NK-92 (cell line): ENCODE results near the gene CRTC1.
"Not testable (repeated sequence)": the region's sequence is repeated elsewhere in the genome, so short reads cannot be mapped to it uniquely, and the experiment has no call there.

Source experiments
- DNase-seq: peaks from one replicate; lab custom pipeline; 2025; ENCODE audit not compliant: unreplicated experiment; lab: John Stamatoyannopoulos, UW

The CRTC1 gene

DNA sequence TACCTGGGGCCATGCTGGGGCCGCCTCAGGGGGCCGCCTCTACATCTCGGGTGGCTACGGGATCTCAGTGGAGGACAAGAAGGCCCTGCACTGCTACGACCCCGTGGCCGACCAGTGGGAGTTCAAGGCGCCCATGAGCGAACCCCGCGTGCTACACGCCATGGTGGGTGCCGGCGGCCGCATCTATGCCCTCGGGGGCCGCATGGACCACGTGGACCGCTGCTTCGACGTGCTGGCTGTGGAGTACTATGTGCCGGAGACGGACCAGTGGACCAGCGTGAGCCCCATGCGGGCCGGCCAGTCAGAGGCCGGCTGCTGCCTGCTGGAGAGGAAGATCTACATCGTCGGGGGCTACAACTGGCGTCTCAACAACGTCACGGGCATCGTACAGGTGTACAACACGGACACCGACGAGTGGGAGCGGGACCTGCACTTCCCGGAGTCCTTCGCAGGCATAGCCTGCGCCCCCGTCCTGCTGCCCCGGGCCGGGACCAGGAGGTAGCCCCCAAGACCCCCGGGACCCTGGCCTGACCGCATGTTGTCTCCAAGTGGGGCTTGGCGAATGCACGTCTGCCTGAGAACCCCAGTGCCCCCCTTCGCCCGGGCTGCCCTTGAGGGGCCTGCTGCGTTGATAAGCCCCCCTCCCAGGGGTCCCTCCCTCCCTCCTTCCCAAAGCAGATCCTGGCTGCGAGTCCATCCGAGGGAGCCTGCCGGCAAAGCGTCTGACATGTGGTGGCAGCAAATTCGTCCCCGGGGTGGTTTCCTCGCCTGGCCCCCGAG lies 14.5 kb upstream of the CRTC1 start:
- no peak for DNase-seq

DNA sequence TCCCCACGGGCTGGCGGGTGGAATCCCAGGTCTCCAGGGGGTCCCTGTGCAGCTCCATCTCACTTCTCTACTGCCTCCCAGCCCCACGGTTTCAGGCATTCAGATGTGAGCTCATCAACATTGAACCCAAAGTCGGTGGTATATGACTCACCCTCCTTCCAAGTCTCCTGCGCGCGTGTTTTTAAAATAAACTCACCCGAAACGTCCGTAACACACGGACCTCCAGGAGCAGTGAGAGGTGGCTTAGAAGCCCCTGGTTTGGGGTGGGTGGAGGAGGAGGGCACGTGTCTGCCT lies 14.0 kb upstream of the CRTC1 start:
- DNase-seq: no peak

DNA sequence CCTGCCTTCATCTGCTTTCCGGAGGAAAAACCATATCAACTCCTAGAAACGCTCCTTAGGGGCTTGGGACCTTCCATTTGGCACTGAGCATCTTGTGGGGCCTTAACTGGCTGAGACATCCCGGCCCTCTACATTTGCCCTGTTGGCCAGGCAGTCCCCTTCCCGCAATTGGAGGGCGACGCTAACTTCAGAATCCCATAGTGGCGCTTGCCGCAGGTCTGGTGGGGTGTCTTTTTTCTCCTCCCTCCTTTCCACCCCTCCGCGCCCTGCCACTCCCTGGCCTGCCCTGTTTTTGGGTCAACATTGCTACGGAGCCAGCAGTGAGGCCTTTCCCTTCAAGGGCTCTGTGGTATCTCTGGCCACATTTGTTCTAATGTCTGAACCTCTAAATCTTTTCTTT lies 13.6 kb upstream of the CRTC1 start:
- DNase-seq: no peak

DNA sequence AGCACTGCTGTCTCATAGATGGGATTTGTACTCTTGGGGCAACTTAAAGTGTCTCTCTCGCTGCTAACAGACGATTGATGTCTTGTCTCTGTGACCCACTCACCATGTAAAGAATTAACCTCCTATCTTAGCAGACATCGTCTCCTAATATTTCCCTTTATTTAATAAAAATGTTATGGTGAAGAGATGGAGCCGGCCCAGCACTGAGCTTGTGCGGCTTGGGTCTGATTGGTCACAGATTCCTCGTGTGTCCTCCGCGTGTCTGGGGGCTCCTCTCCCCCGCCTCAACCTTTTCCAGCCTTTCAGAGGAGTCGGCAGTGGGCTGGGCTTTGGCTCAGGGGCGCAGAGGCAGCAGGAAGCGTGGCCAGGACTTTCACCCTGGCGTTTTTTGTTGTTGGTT lies 13.2 kb upstream of the CRTC1 start:
- no peak for DNase-seq

DNA sequence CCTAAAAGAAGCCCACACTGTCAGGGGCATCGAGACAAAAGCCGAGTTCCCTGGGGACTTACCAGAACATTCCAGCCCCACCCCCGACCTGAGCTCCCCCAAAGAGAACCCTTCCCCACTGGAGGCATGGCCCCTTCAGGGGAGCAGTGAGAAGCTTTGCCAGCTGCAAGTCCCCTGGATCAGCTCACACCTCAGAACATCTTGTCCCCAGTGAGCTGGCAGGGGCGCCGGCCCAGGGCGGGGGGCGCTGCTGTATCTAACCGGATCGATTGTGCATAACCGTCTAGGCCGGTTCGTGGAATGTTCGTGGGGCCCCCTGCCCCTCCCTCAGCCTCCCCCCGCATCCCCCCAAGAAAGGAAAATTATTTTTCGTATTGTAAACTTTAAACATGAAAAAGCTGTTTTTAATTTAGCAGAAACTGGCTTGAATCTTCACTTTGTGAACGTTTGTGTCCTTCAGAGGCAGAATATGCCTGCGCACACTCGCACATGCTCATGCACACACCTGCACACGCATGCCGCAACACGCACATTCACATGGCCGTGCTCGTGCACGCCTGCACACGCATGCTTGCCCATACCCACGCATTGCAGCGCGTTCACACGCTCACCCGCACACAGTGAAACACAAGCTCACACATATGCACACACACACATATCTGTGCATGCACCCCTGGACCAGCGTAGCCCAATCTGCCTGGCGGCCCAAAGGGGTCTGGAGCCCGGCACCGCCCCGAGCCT lies 12.0 kb upstream of the CRTC1 start:
- no peak for DNase-seq

DNA sequence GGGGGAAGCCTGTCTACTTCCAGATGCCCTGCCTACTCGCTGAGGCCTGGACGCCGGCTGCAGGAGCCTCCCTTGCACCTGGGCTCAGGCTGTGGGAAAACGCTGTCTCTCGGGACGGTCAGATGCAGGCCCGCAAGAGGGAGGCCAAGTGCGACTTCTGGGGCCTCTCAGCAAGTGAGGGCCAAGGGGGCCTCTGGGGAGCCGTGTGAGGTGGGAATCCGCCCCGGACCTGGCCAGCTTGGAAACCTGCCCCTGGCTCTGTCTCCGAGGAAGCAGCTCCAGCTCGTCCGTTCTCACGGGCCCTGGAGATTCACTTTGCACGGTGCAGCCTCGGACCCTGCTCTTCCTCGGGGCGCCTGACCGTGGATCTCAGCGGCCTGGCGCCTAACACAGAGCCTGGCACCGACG lies 11.4 kb upstream of the CRTC1 start:
- DNase-seq: no peak

DNA sequence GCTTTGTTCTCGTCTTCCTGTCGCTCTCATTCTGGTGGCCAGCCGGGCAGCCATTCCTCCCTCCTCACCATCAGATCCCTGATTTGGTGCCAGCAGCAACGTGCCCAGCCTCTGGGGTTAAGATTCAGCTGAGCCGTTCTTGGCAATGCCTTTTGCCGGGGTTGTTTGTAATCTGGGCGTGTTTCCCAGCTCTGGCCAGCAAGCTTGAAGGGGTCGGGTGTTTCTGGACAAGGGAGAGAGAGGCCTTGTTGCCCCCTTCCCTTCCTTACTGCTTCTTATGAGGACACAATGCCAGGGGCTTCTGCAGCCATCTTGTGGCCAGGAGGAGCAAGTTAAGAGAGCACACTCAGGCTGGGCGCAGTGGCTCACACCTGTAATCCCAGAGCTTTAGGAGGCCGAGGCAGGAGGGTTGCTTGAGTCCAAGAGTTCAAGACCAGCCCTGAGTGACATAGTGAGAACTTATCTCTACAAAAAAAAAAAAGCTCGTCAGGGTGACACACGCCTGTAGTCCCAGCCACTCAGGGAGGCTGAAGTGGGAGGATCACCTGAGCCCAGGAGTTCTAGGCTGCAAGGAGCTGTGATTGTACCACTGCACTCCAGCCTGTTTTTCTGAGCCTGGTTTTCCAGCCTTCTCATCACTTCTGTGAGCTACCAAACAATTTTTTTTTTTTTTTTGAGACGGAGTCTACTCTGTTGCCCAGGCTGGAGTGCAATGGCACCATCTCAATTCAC lies 10.7 kb upstream of the CRTC1 start:
- DNase-seq: no peak

DNA sequence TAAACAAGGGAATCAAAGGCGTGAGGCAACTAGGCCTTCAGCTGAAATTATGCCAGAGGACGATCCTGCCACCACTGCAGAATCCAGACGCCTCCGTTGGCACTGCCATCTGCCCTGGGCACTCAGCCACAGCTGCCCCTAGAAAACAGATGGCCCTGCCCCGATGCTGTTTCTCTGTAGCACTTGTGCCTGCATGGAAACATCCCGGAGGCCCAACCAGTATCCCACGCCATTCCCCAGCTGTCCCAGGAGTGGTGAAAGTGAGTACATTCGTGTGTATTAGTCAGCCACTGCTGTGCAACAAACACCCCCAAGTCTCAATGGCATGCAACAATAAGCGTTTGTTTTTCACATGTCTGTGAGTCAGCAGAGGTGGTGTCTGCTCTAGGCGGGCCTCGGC lies 8.9 kb upstream of the CRTC1 start:
- no peak for DNase-seq

DNA sequence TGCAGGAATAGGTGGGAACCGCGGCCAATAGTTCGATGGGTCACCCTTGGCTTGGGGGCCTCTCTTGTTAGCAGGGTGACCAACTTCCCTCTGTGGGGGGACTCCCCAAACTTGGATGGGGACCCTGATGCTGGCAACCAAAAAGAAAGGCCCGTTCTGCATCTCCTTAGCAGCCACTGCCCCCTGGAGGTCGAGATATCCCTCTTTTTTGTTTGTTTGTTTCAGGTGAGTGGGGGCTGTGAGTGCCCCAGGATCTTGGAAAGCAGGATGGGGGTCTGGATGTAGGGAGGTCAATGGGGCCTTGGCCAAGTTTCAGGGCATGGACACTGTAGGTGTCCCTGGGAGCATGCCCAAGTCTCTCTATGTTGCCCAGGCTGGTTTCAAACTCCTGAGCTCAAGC lies 7.7 kb upstream of the CRTC1 start:
- no peak for DNase-seq

DNA sequence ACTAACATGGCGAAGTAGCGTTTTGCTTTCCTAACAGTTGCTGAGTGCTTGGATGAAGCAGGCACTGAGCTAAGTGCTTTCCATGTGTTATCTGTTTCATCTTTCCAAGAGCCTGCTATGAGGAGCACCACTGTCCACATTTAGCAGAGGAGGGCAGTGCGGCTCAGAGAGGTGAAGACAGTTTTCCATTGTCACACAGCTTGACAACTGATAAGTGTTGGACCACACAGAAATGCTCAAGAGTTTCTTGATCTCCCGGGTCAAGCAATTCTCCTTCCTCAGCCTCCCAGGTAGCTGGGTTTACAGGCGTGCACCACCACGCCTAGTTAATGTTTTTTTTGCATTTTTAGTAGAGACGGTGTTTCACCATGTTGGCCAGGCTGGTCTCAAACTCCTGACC lies 6.8 kb upstream of the CRTC1 start:
- no peak for DNase-seq

DNA sequence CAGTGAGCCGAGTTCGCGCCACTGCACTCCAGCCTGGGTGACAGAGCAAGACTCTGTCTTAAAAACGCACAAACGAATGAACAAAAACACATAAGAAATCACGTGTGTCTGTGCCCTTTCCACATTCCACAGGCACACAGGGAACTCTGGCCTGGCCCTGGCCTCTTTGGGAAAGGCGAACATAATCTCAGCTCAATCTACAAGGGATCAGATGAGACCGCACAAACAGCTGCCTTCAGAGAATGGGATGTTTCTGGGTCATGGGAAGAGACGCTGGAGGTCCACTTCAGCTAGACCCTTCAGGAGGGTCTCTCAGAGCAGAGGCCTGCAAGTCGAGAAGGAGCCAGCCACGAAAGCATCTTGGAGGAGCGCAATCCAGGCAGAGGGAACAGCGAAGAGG lies 6.3 kb upstream of the CRTC1 start:
- DNase-seq: no peak

DNA sequence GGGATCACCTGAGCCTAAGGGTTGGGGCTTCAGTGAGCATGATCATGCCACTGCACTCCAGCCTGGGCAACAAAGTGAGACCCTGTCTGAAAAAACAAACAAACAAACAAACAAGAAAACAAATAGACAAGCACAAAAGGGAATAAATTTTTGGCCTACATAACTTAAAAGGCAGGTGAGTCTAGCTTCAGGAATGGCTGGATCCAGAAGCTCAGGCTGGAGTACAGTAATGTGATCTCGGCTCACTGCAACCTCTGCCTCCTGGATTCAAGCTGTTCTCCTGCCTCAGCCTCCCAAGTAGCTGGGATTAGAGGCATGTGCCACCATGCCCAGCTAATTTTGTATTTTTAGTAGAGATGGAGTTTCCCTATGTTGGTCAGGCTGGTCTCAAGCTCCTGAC lies 3.3 kb upstream of the CRTC1 start:
- not testable (repeated sequence) for DNase-seq

DNA sequence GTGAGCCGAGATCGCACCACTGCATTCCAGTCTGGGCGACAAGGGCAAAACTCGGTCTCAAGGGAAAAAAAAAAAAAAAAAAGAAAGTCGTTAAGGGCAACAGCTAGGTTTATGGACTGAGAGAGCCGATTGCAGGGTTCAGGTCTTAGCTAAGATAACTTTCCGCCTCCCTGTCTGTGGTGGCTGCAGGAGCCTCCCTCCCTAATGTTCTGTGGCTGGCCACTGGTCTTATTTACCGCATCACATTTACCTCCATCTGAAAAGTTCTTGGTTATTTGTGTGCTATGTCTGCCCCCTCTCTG lies 722 bp upstream of the CRTC1 start:
- DNase-seq: no peak

DNA sequence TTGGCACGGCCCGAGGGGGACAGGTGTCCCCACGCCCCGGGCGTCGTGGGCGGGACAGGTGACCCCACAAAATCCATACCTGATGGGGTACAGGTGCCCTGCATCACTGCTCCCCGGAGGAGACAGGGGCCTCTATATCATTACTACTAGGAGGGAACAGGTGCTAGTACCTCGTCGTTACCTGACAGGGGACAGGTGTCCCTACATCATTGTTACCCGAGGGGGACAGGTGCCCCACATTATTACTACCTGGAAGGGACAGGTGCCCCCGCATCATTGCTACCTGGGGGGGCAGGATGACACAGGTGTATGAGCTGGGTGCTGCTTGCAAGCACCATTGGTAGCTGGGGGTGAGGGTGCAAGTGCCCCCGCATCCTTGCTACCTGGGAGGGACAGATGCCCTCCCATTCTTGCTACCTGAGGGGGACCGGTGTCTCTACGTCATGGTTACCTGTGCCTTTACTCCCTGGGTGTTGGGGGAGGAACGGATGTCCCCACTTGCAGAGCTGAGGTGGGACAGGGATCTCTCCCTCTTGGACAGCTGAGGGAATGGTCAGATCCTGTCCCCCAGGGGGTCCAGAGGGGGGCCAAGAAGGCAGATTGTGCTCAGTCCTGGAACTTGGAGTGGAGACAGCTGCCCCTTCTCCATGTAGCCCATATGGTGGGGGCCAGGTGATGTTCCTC lies 620 bp downstream of the CRTC1 start:
- no peak for DNase-seq

DNA sequence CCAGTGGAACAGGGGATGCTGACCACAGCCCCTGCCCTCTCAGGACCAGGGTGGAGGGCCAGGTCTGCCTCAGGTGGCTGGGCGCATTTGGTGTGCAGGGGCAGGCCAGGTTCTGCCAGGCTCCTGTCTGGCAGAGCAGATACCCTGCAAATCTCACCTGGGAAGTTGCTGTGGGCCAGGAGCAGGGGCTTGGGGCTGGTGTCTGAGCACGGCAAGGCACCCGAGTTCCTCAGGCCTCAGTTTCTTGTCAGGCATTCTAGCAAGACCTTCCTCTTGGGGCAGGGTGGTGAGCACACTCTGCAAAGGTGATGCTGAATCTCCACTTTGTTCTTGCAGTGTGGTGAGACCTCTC lies 1.1 kb downstream of the CRTC1 start:
- no peak for DNase-seq

DNA sequence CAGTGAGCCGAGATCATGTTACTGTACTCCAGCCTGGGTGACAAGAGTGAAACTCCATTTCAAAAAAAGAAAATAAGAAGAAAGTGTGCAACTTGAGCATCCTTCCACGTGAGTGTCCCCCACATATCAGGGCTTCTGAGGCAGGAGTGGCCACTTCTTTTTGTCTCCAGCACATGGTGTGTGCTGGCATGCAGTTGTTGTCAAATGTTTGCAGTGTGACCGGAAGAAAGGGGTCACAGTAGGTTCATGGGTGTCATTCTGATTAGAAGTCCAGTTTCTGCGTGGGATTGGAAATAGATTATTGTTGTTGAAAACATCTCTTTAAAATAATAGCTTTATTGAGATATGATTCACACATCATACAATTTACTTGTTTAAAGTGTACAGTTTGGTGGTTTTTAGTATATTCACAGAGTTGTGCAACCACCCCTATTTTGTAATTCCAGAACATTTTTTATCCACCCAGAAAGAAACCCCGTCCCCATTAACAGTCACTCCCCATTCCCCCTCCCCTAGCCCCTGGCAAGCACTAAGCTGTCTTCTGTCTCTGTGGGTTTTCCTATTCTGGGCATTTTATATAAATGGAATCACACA lies 2.2 kb downstream of the CRTC1 start:
- no peak for DNase-seq

DNA sequence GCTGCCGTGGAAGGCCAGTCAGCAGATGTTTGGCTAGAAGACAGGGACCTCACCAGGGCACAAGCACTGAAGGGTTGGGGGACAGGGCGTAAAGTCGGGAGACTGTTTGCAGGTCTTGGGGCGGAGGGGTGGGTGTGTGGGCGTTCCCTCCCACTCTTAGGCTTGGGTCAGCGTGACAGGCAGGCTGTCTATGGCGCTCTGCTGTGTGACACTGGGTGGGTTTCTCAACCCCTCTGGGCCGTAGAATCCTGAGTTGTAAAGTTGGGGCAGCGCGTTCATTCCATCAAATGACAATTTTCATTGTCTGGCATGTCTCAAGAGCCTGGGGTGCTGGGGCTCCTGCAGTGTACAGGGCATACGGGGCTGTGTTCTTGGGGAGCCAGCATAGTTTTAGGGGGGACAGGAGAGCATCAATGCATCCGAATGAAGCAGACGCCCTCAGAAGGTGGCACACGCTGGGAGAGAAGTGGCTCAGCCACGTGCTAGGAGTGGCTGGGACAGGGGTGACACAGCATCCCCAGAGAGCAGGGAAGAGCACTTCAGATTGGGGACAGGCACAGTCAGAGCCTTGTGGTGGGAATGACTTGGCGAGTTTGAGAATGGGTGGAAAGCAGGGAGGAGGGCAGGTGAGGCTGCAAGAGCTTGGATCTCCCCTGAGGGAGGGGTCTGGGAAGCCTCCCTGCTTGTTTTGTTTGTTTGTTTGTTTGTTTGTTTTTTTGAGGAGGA lies 4.4 kb downstream of the CRTC1 start:
- no peak for DNase-seq

DNA sequence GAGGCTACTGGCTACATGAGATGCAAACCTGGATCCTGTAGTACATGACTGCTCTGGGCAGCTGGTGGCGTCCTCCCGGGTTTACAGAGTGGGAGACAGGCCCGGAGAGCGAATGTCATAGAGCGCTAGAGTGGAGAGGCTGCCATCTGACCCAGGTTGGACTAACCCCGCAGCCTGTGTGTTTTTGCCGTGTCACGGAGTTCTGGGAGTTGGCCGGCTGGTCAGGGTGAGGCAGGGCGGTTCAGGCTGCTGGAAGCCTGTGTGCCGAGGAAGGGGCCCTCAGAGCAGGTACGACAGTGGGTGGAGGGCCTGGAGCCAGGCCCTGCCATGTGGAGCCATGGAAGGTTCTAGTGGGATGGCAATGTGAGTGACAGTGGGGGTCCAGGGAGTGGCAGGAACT lies 12.5 kb downstream of the CRTC1 start:
- DNase-seq: no peak

DNA sequence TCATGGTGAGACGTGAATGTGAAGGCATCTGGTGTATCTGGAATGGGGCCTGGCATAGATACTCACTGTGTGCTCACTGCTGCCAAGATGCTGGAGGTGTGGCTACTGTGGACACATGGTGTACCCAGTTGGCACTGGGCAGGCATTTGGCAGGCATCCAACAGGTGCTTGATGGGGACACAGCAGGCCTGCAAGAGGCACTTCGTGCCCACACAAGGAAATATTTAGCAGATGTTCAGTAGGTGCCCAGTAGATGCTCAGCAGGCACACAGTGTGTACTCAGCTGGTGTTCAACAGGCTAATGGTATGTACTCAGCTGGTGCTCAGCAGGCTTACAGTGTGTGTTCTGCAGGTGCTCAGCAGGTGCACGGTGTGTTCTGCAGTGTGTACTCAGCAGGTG lies 14.2 kb downstream of the CRTC1 start:
- no peak for DNase-seq

DNA sequence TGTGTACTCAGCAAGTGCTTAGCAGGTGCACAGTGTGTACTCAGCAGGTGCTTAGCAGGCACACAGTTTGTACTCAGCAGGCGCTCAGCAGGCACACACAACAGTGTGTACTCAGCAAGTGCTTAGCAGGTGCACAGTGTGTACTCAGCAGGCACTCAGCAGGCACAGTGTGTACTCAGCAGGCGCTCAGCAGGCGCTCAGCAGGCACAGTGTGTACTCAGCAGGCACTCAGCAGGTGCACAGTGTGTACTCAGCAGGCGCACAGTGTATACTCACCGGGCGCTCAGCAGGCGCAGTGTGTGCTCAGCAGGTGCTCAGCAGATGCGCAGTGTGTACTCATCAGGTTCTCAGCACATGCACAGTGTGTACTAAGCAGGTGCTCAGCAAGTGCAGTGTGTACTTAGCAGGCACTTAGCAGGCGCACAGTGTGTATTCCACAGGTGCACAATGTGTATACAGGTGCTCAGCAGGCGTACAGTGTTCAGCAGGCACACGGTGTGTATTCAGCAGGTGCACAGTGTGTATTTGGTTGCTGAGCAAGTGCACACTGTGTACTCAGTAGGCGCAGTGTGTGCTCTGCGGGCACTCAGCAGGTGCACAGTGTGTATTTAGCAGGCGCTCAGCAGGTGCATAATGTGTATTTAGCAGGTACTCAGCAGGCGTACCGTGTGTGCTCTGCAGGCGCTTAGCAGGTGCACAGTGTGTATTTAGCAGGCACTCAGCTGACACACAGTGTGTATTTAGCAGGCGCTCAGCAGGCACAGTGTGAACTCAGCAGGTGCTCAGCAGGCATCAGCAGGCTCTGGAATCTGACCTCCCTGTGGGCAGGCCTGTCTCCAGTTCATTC lies 15.1 kb downstream of the CRTC1 start:
- DNase-seq: no peak
